GM18951 (cell line): ENCODE results near the gene LEF1.

Experiments
- POLR2A ChIP-seq: IDR thresholded peaks from 4 replicates; pipeline ENCODE4 v1.6.1; 2011; ENCODE audit warnings: mild to moderate bottlenecking; ENCODE audit not compliant: insufficient read length, insufficient read depth; ENCODE audit errors: extremely low read depth
- in situ Hi-C: fragments of 300-500 bp; cut with MboI; formaldehyde crosslinking; loops from one replicate; pipeline ENCODE4 v1.12.0; 2022; ENCODE audit warnings: low sequenced_read_pairs, mixed read lengths, inconsistent platforms; ENCODE audit not compliant: unreplicated experiment

Gene LEF1

DNA sequence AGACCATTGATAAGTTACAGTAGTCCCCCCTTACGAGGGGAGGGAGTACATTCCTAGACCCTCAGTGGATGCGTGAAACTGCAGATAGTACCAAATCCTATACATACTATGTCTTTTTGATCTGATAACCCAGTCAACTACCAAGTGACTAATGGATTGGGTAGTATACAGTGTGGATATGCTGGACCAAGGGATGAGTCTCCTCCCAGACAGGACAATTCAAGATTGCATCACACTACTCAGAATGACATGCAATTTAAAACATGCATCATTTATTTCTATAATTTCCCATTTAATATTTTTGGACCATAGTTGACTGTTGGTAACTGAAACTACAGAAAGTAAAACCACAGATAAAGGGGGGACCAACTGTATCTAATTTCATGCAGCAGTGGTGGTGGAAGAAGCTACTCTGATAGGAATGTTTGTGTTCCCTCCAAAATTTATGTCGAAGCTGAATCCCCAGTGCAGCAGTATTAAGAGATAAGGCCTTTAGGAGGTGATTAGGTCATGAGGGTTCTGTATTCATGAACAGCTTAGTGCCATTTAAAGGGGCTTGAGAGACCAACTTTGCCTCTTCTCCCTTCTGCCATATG, 167.1 kb downstream of the LEF1 start:
- in situ Hi-C loops, result no loop called here

DNA sequence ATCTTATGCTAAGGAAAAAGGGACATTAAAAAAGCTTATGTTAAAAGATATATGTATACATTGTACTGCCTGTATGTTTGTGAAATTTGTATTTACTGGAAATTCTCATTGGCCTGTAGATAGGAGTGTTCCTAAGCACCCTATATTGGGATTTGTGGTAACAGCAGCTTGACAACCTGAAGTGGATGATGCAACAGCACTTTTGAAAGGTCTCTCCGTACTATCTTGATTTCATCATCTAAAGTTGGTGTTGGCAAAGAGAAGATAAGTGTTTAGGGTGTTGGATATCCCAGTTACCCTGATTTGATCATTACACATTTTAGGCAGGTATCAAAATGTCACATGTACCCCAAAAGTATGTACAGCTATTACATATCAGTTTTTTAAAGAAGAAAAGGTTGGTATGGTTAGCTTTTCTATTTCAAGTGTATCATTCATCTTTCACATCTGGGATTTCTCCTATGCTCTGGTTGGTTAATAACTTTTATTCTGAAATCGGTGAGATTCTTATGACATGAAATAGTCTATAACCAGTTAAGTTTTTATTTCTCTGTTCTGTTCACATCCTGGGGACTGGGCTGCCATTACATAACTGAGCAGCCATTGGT, 168.7 kb downstream of the LEF1 start:
- in situ Hi-C loops, result no loop called here
- no peak for TF ChIP-seq POLR2A

More for the DNA sequence above, 167.1 kb downstream of the LEF1 start:
- no peak for TF ChIP-seq POLR2A

DNA sequence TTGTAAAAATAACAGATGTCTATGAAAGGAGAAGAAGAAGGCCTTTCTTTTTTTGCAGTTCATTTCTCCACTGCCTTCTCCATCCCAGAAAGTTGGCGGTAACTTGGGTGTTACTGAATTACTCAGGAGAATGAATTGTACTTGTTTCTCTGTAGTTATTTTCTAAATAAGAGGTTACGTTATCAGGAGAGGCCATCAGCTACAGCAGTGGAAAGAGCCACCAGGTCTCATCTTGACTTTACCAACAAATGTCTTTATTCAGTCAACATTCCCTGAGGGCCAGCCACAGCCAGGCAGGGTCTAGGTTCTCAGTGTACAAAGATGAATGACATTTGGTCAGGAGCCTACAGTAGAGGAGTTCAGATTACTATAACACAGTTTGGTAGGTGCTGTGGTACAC, 170.9 kb downstream of the LEF1 start:
- in situ Hi-C loops, result no loop called here
- TF ChIP-seq POLR2A, result no peak
